ENCODE results near the gene DACT2.

DNA sequence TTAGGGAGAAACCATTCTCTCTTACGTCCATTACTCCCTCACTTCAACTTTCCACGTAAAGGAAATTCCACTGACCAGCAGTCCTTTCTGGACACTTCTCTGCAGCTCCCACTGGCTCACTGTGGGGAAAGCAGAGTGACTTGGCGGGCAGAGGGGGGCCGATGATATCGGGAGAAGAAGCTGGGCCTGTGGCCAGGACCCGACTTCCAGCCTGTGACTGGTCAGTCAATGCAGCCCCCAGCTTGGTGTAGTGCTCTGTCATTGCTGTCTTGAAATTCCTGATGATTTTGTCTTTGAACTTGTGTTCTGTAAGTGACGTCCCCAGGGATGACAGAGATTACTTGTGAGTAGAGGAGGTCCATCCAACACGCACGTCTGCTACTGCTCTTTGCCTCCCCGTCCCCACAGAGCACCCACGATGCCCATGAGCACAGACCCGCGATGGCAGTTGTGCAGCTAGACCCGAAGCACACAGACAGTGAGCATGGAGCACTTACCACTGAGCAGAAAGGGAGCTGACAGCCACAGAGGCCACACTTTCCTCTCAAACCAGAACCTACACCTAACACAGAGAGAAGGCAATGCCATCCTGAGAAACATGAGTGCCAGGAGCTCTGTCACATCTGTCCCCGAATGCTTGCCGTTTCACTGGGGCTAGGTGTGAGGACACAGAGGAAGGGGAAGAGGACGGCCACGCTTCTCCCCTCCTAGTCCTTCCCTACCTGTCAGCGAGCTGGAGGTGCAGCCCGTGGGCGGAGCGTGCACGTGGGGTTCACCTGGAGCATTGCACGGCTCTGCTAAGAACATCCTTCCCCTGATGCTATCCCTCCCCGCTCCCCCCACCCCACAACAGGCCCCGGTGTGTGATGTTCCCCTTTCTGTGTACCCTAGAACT, 25.7 kb downstream of the DACT2 start:
- no peak for TF ChIP-seq CTCF (IDR thresholded peaks at IDR 0.05 in 2 of 3, conservative IDR thresholded peaks at IDR 0.05 in 1 of 3; ENCODE audit: insufficient read depth in 2 of 3, low read depth in 1 of 3, low read length in 3 of 3)
- TF ChIP-seq PRPF4 (IDR thresholded peaks at IDR 0.05; ENCODE audit: insufficient read depth, low read depth, low read length, poor library complexity, severe bottlenecking), result no peak
- no peak for TF ChIP-seq YY1 (IDR thresholded peaks at IDR 0.05; ENCODE audit: borderline replicate concordance in 1 of 3, control insufficient read depth in 1 of 3, extremely low read depth in 1 of 3, insufficient read depth in 3 of 3, insufficient read length in 1 of 3, insufficient replicate concordance in 2 of 3, low read depth in 1 of 3, low read length in 2 of 3)
